H9 (cell line): ENCODE results near the gene PRPF6. TPM values are rescaled to one million over a fixed set of nuclear protein-coding genes. Genes with fewer than 3 reads are reported as not detected.

Experiments used
- DNase-seq: peaks from one replicate; pipeline ENCODE4 v3.0.0-alpha.2; 2017
- H2AFZ ChIP-seq: one replicate; pipeline ENCODE4 v1.6.1; 2013; ENCODE audit warnings: mild to moderate bottlenecking, low read length, control low read depth, moderate library complexity
- H2AK5ac ChIP-seq: 2 replicates; pipeline ENCODE4 v1.6.1; 2013; ENCODE audit warnings: low read length, control low read depth, mixed read lengths; ENCODE audit not compliant: insufficient read length
- H2BK120ac ChIP-seq: one replicate; pipeline ENCODE4 v1.6.1; 2013; ENCODE audit warnings: low read depth, mild to moderate bottlenecking, low read length, control low read depth, inconsistent platforms; ENCODE audit not compliant: poor library complexity, severe bottlenecking
- H2BK12ac ChIP-seq: 2 replicates; pipeline ENCODE4 v1.6.1; 2013; ENCODE audit warnings: low read length, control low read depth, mixed read lengths, low read depth; ENCODE audit not compliant: insufficient read length
- H2BK15ac ChIP-seq: 2 replicates; pipeline ENCODE4 v1.6.1; 2013; ENCODE audit warnings: low read depth, low read length, control low read depth
- H2BK20ac ChIP-seq: one replicate; pipeline ENCODE4 v1.6.1; 2013; ENCODE audit warnings: low read depth, mild to moderate bottlenecking, low read length, control low read depth, inconsistent platforms; ENCODE audit not compliant: poor library complexity, severe bottlenecking
- H2BK5ac ChIP-seq: 2 replicates; pipeline ENCODE4 v1.6.1; 2013; ENCODE audit warnings: low read length, control low read depth, mixed read lengths; ENCODE audit not compliant: insufficient read length
- H3K14ac ChIP-seq: 2 replicates; pipeline ENCODE4 v1.6.1; 2013; ENCODE audit warnings: low read length, control low read depth; ENCODE audit not compliant: insufficient read depth
- H3K18ac ChIP-seq: 2 replicates; pipeline ENCODE4 v1.6.1; 2013; ENCODE audit warnings: low read depth, mild to moderate bottlenecking, mixed read lengths, low read length, control low read depth; ENCODE audit not compliant: insufficient read length
- H3K23ac ChIP-seq: 2 replicates; pipeline ENCODE4 v1.6.1; 2013; ENCODE audit warnings: low read length, control low read depth, mixed read lengths, low read depth; ENCODE audit not compliant: insufficient read length
- H3K23me2 ChIP-seq: 2 replicates; pipeline ENCODE4 v1.6.1; 2013; ENCODE audit warnings: low read depth, mild to moderate bottlenecking, mixed read lengths, low read length, control low read depth; ENCODE audit not compliant: insufficient read length, poor library complexity, severe bottlenecking
- H3K27ac ChIP-seq: 2 replicates; pipeline ENCODE4 v1.5.1; 2013; ENCODE audit warnings: low read length, control low read depth, mixed read lengths, low read depth; ENCODE audit not compliant: insufficient read length
- H3K27me3 ChIP-seq: 2 replicates; pipeline ENCODE4 v1.6.1; 2013; ENCODE audit warnings: low read length, control low read depth, inconsistent platforms; ENCODE audit not compliant: insufficient read depth
- H3K4ac ChIP-seq: 2 replicates; pipeline ENCODE4 v1.6.1; 2013; ENCODE audit warnings: low read depth, mild to moderate bottlenecking, control low read depth, inconsistent platforms, low read length, moderate library complexity
- H3K4me1 ChIP-seq: 2 replicates; pipeline ENCODE4 v1.6.1; 2013; ENCODE audit warnings: low read length, control low read depth, inconsistent platforms; ENCODE audit not compliant: insufficient read depth
- H3K4me2 ChIP-seq: 2 replicates; pipeline ENCODE4 v1.6.1; 2013; ENCODE audit warnings: low read length, control low read depth, mixed read lengths; ENCODE audit not compliant: insufficient read length, insufficient read depth
- H3K56ac ChIP-seq: 2 replicates; pipeline ENCODE4 v1.6.1; 2013; ENCODE audit warnings: low read depth, mild to moderate bottlenecking, mixed read lengths, low read length, control low read depth; ENCODE audit not compliant: insufficient read length
- H3K79me1 ChIP-seq: 2 replicates; pipeline ENCODE4 v1.6.1; 2013; ENCODE audit warnings: low read depth, mild to moderate bottlenecking, moderate library complexity, low read length, control low read depth, inconsistent platforms; ENCODE audit not compliant: insufficient read depth, poor library complexity, severe bottlenecking
- H3K79me2 ChIP-seq: 2 replicates; pipeline ENCODE4 v1.6.1; 2013; ENCODE audit warnings: low read length, control low read depth, inconsistent platforms; ENCODE audit not compliant: insufficient read depth
- H3K9ac ChIP-seq: 2 replicates; pipeline ENCODE4 v1.6.1; 2013; ENCODE audit warnings: low read length, control low read depth, mixed read lengths; ENCODE audit not compliant: insufficient read length; ENCODE audit errors: extremely low read depth
- H3K9me3 ChIP-seq: one replicate; pipeline ENCODE4 v1.6.1; 2013; ENCODE audit warnings: low read depth, low read length, inconsistent platforms; ENCODE audit not compliant: control insufficient read depth
- H3T11ph ChIP-seq: one replicate; pipeline ENCODE4 v1.6.1; 2013; ENCODE audit warnings: mild to moderate bottlenecking, low read length, control low read depth, inconsistent platforms
- H4K20me1 ChIP-seq: one replicate; pipeline ENCODE4 v1.6.1; 2013; ENCODE audit not compliant: control insufficient read depth, insufficient read length, insufficient read depth
- H4K5ac ChIP-seq: 2 replicates; pipeline ENCODE4 v1.6.1; 2013; ENCODE audit warnings: low read depth, mild to moderate bottlenecking, mixed read lengths, low read length, control low read depth; ENCODE audit not compliant: insufficient read length
- H4K8ac ChIP-seq: replicated peaks from 2 replicates; pipeline ENCODE4 v1.6.1; 2013; ENCODE audit warnings: low read length, control low read depth, mixed read lengths, low read depth; ENCODE audit not compliant: insufficient read length
- H4K91ac ChIP-seq: 2 replicates; pipeline ENCODE4 v1.6.1; 2013; ENCODE audit warnings: low read depth, mild to moderate bottlenecking, moderate library complexity, mixed read lengths, low read length, control low read depth; ENCODE audit not compliant: insufficient read length
- H3K27ac Mint-ChIP-seq, 3 experiments: 2 replicates in 2 of 3; 3 replicates in 1 of 3; pipeline ENCODE4 v1.8.0; 2020 to 2021; ENCODE audit warnings: mixed read lengths in 3 of 3, mild to moderate bottlenecking in 1 of 3, moderate library complexity in 1 of 3
- H3K27me3 Mint-ChIP-seq: 2 replicates; pipeline ENCODE4 v1.8.0; 2021; ENCODE audit warnings: low read depth, mild to moderate bottlenecking, moderate library complexity, mixed read lengths
- H3K36me3 Mint-ChIP-seq, 3 experiments: 2 replicates in 2 of 3; 3 replicates in 1 of 3; pipeline ENCODE4 v1.8.0; 2020 to 2021; ENCODE audit warnings: low read depth in 3 of 3, mixed read lengths in 3 of 3; ENCODE audit not compliant: insufficient read depth in 1 of 3
- H3K4me1 Mint-ChIP-seq, 2 experiments: 2 replicates each; pipeline ENCODE4 v1.8.0; 2020; ENCODE audit warnings: mixed read lengths in 2 of 2
- H3K4me3 Mint-ChIP-seq, 2 experiments: 2 replicates in 1 of 2; 3 replicates in 1 of 2; pipeline ENCODE4 v1.8.0; 2020 to 2021; ENCODE audit warnings: mild to moderate bottlenecking in 2 of 2, mixed read lengths in 2 of 2, moderate library complexity in 1 of 2
- H3K9me3 Mint-ChIP-seq, 2 experiments: 2 replicates in 1 of 2; 3 replicates in 1 of 2; pipeline ENCODE4 v1.8.0; 2020; ENCODE audit warnings: mild to moderate bottlenecking in 2 of 2, mixed read lengths in 2 of 2, moderate library complexity in 1 of 2
- WGBS: extraction: QIAGEN DNeasy Blood & Tissue Kit; methylation state at CpG from one replicate; pipeline ENCODE4 v1.1.7; 2013; ENCODE audit warnings: missing lambda C conversion rate, low lambda C conversion rate, mixed read lengths; ENCODE audit not compliant: insufficient read length; ENCODE audit errors: extremely low coverage; 5-methylcytosine and 5-hydroxymethylcytosine counted together
- total RNA-seq: library from RNA; stranded (reverse); gene quantifications from 2 replicates; pipeline ENCODE4 v1.2.1, GENCODE V29; 2021
- TF ChIP-seq, protein P1 (sequence below): fragments of 200-600 bp; sonication (generic); conservative IDR thresholded peaks from 3 replicates; pipeline ENCODE4 v1.8.0; 2021; ENCODE audit warnings: antibody characterized with exemption, mild to moderate bottlenecking

The PRPF6 gene
- total RNA-seq, 1 experiment from 2014 or later: 87.9 TPM

GRCh38 chr20:64005394-64005793, 24.5 kb downstream of the PRPF6 start:
- Histone ChIP-seq H4K20me1 (no peaks in the 10 kb centered on the region), H2BK120ac (no peak overlapping the region), H2BK20ac (no peak overlapping the region), H3K79me1 (peaks cover 4% of the 10 kb centered on the region), H2AK5ac (no peak overlapping the region), H3K23me2 (no peaks in the 10 kb centered on the region), H3K79me2 (no peaks in the 10 kb centered on the region), H3T11ph (no peak overlapping the region), H3K4me2 (no peak overlapping the region), H3K27me3 (no peaks in the 10 kb centered on the region), H4K5ac (no peak overlapping the region), H2BK5ac (no peak overlapping the region), H3K9ac (no peak overlapping the region), H3K27ac (no peak overlapping the region), H4K91ac (no peak overlapping the region), H3K23ac (no peak overlapping the region), H3K14ac (no peak overlapping the region), H3K4me1 (no peaks in the 10 kb centered on the region), H2BK12ac (no peak overlapping the region), H2AFZ (no peak overlapping the region), H3K18ac (no peak overlapping the region), H2BK15ac (no peak overlapping the region), H3K56ac (no peak overlapping the region), H3K9me3 (no peaks in the 10 kb centered on the region), H3K4ac (no peak overlapping the region), H4K8ac (no peak overlapping the region)
- Mint-ChIP-seq H3K36me3 (peaks cover 26 to 82% (median 72%) of the 10 kb centered on the region in 3 experiments), H3K4me3 (no peak overlapping the region), H3K9me3 (peaks cover 4 to 5% of the 10 kb centered on the region in 2 experiments; a peak in 2 of 5 replicates), H3K4me1 (no peaks in the 10 kb centered on the region), H3K27ac (no peak overlapping the region), H3K27me3 (no peaks in the 10 kb centered on the region)
- no CpG with 5 or more reads among the region's 6 CpGs for WGBS
- DNase-seq: no peak
- TF ChIP-seq, protein P1, sequence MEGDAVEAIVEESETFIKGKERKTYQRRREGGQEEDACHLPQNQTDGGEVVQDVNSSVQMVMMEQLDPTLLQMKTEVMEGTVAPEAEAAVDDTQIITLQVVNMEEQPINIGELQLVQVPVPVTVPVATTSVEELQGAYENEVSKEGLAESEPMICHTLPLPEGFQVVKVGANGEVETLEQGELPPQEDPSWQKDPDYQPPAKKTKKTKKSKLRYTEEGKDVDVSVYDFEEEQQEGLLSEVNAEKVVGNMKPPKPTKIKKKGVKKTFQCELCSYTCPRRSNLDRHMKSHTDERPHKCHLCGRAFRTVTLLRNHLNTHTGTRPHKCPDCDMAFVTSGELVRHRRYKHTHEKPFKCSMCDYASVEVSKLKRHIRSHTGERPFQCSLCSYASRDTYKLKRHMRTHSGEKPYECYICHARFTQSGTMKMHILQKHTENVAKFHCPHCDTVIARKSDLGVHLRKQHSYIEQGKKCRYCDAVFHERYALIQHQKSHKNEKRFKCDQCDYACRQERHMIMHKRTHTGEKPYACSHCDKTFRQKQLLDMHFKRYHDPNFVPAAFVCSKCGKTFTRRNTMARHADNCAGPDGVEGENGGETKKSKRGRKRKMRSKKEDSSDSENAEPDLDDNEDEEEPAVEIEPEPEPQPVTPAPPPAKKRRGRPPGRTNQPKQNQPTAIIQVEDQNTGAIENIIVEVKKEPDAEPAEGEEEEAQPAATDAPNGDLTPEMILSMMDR: no peak
